ENCODE results near the gene ANAPC13.

GRCh38 chr3:134460965-134461364 lies 24.8 kb downstream of the ANAPC13 start:
- no peak for TF ChIP-seq ZNF623 (tag by site-specific recombination; IDR thresholded peaks at IDR 0.05)
- no peak for TF ChIP-seq CTCF (tag by site-specific recombination; IDR thresholded peaks at IDR 0.05)

All from HEK293 (cell line).